Measurements from ENCODE around the gene MMP20. TPM values are rescaled to one million over a fixed set of nuclear protein-coding genes. Genes with fewer than 3 reads are reported as not detected.

The MMP20 gene, protein sequence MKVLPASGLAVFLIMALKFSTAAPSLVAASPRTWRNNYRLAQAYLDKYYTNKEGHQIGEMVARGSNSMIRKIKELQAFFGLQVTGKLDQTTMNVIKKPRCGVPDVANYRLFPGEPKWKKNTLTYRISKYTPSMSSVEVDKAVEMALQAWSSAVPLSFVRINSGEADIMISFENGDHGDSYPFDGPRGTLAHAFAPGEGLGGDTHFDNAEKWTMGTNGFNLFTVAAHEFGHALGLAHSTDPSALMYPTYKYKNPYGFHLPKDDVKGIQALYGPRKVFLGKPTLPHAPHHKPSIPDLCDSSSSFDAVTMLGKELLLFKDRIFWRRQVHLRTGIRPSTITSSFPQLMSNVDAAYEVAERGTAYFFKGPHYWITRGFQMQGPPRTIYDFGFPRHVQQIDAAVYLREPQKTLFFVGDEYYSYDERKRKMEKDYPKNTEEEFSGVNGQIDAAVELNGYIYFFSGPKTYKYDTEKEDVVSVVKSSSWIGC
- not detected in 2 replicates for polyA plus RNA-seq (2012; rRNA removed)
- not detected in 2 replicates for polyA plus RNA-seq (2012; cell fraction: cytosol; rRNA removed)
- not detected in 2 replicates for polyA plus RNA-seq (2012; cell fraction: nucleus; rRNA removed)

DNA sequence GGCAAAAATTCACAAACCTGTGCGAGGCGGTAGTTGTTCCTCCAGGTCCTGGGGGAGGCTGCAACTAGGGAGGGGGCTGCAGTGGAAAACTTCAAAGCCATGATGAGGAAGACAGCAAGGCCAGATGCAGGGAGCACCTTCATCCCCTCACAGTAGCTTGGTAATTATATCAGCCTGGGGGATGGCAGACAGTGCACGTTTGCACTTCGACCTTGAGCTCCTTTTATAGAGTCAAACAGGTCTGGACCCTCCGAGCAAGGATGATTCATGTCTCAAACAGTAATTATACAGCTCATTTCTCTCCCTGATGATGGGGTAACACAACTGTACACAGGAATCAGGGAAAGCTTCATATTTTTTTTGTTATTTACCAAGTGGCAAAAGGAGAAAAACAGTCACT, at the start of gene MMP20:
TSS of gene MMP20 (minus strand) at position 156 of the 400 bp plus-strand sequence. CDS start at position 143, 13 bp downstream.
- no peak within 1 kb of the TSS for H3K9ac ChIP-seq
- no peak for DNase-seq
- no peaks in the 10 kb centered on the region for H3K27me3 ChIP-seq (ENCODE audit: insufficient read depth)
- H3F3A ChIP-seq (replicated peaks; ENCODE audit: insufficient read depth) = no peaks in the 10 kb centered on the region
- H2AFZ ChIP-seq (ENCODE audit: low read depth) = no peak within 1 kb of the TSS
- no peaks in the 10 kb centered on the region for H4K20me1 ChIP-seq (ENCODE audit: insufficient read depth)
- H3K4me2 ChIP-seq = no peak within 1 kb of the TSS
- POLR2A ChIA-PET = no interaction called here
- no peak for TF ChIP-seq GATA2 (CRISPR knock-in tag; IDR thresholded peaks at IDR 0.05)
- TF ChIP-seq POLR2AphosphoS5 (IDR thresholded peaks at IDR 0.05; ENCODE audit: low read depth, low read length) = no peak
- no peak for TF ChIP-seq RXRA (IDR thresholded peaks at IDR 0.05; ENCODE audit: borderline replicate concordance, low read depth)
- TF ChIP-seq FOSL2 (IDR thresholded peaks at IDR 0.05; ENCODE audit: borderline replicate concordance, low read depth) = no peak
- TF ChIP-seq, protein P1, sequence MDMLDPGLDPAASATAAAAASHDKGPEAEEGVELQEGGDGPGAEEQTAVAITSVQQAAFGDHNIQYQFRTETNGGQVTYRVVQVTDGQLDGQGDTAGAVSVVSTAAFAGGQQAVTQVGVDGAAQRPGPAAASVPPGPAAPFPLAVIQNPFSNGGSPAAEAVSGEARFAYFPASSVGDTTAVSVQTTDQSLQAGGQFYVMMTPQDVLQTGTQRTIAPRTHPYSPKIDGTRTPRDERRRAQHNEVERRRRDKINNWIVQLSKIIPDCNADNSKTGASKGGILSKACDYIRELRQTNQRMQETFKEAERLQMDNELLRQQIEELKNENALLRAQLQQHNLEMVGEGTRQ (IDR thresholded peaks at IDR 0.05; ENCODE audit: borderline replicate concordance, low read depth, low read length) = no peak
- no peak for TF ChIP-seq ELF1 (IDR thresholded peaks at IDR 0.05)
- no peak for TF ChIP-seq JUND (IDR thresholded peaks at IDR 0.05)
- CTCF ChIA-PET = no interaction called here
- no peaks in the 10 kb centered on the region for H3K9me2 ChIP-seq
- 58% methylated on average over 5 of the region's 5 CpGs for WGBS (ENCODE audit: low lambda C conversion rate)
- no peaks in the 10 kb centered on the region for H3K9me3 ChIP-seq
- no peak within 1 kb of the TSS for H3K4me3 ChIP-seq (ENCODE audit: low read depth in 2 of 2, low read length in 1 of 2)
- H3K79me2 ChIP-seq (ENCODE audit: insufficient read depth) = no peaks in the 10 kb centered on the region
- H3K27ac ChIP-seq (ENCODE audit: low read depth in 2 of 2, low read length in 1 of 2) = no peak within 1 kb of the TSS
- H3K4me1 ChIP-seq (ENCODE audit: control insufficient read depth in 1 of 2, insufficient read depth in 2 of 2, low read depth in 1 of 2, low read length in 1 of 2) = no peaks in the 10 kb centered on the region
- no peaks in the 10 kb centered on the region for H3K36me3 ChIP-seq (replicated peaks in 1 of 2; ENCODE audit: control insufficient read depth in 1 of 2, insufficient read depth in 2 of 2, low read length in 1 of 2)

DNA sequence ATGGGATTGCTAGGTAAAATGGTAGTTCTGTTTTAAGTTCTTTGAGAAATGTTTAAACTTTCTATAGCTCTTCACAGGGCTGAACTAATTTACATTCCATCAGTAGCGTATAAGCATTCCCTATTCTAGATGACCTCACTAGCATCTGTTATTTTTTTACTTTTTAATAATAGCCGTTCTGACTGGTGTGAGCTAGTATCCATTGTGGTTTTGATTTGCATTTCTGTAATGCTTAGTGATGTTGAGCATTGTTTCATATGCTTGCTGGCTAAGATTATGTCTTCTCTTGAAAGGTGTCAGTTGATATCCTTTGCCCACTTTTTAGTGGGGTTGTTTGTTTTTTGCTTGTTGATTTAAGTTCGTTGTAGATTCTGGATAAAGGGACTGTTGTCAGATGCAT, 44.5 kb upstream of the MMP20 start:
- no peaks in the 10 kb centered on the region for H3K4me1 ChIP-seq (ENCODE audit: control insufficient read depth in 1 of 2, insufficient read depth in 2 of 2, low read depth in 1 of 2, low read length in 1 of 2)
- H3K9me2 ChIP-seq = no peaks in the 10 kb centered on the region
- H3K79me2 ChIP-seq (ENCODE audit: insufficient read depth) = no peaks in the 10 kb centered on the region
- ChIA-PET POLR2A (no interaction called here), CTCF (no interaction called here)
- H3K27ac ChIP-seq (ENCODE audit: low read depth in 2 of 2, low read length in 1 of 2) = no peak overlapping the region
- H4K20me1 ChIP-seq (ENCODE audit: insufficient read depth) = no peaks in the 10 kb centered on the region
- H3K9ac ChIP-seq = no peak overlapping the region
- H3K4me3 ChIP-seq (ENCODE audit: low read depth in 2 of 2, low read length in 1 of 2) = no peak overlapping the region
- H3K4me2 ChIP-seq = no peak overlapping the region
- no peak for DNase-seq
- no peaks in the 10 kb centered on the region for H3K36me3 ChIP-seq (replicated peaks in 1 of 2; ENCODE audit: control insufficient read depth in 1 of 2, insufficient read depth in 2 of 2, low read length in 1 of 2)
- H2AFZ ChIP-seq (ENCODE audit: low read depth) = no peak overlapping the region
- peaks cover 3% of the 10 kb centered on the region; the same call in 1 of the 2 replicates for H3K9me3 ChIP-seq
- no peaks in the 10 kb centered on the region for H3F3A ChIP-seq (replicated peaks; ENCODE audit: insufficient read depth)
- WGBS (ENCODE audit: low lambda C conversion rate) = 25% methylated on average over 3 of the region's 3 CpGs
- H3K27me3 ChIP-seq (ENCODE audit: insufficient read depth) = no peaks in the 10 kb centered on the region
- TF ChIP-seq TCF12 (IDR thresholded peaks at IDR 0.05) (no peak), SMC3 (IDR thresholded peaks at IDR 0.05; ENCODE audit: low read depth, low read length) (no peak), RAD21 (IDR thresholded peaks at IDR 0.05; ENCODE audit: low read length) (no peak), MXI1 (IDR thresholded peaks at IDR 0.05; ENCODE audit: low read depth, low read length) (no peak), MEF2A (IDR thresholded peaks at IDR 0.05; ENCODE audit: borderline replicate concordance, low read depth) (no peak), CHD2 (IDR thresholded peaks at IDR 0.05; ENCODE audit: low read length, partially characterized antibody) (no peak), RXRA (IDR thresholded peaks at IDR 0.05; ENCODE audit: borderline replicate concordance, low read depth) (no peak), ELF1 (IDR thresholded peaks at IDR 0.05) (no peak), TAF1 (IDR thresholded peaks at IDR 0.05; ENCODE audit: borderline replicate concordance, low read depth, low read length) (no peak), NRF1 (IDR thresholded peaks at IDR 0.05; ENCODE audit: low read depth, low read length) (no peak), TEAD4 (IDR thresholded peaks at IDR 0.05; ENCODE audit: borderline replicate concordance, insufficient read depth) (no peak), SIN3A (IDR thresholded peaks at IDR 0.05; ENCODE audit: borderline replicate concordance, low read depth, low read length) (no peak)
- TF ChIP-seq, protein P2, sequence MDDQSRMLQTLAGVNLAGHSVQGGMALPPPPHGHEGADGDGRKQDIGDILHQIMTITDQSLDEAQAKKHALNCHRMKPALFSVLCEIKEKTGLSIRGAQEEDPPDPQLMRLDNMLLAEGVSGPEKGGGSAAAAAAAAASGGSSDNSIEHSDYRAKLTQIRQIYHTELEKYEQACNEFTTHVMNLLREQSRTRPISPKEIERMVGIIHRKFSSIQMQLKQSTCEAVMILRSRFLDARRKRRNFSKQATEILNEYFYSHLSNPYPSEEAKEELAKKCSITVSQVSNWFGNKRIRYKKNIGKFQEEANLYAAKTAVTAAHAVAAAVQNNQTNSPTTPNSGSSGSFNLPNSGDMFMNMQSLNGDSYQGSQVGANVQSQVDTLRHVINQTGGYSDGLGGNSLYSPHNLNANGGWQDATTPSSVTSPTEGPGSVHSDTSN (IDR thresholded peaks at IDR 0.05) = no peak
- TF ChIP-seq, protein P3, sequence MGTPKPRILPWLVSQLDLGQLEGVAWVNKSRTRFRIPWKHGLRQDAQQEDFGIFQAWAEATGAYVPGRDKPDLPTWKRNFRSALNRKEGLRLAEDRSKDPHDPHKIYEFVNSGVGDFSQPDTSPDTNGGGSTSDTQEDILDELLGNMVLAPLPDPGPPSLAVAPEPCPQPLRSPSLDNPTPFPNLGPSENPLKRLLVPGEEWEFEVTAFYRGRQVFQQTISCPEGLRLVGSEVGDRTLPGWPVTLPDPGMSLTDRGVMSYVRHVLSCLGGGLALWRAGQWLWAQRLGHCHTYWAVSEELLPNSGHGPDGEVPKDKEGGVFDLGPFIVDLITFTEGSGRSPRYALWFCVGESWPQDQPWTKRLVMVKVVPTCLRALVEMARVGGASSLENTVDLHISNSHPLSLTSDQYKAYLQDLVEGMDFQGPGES (IDR thresholded peaks at IDR 0.05; ENCODE audit: low read depth, low read length) = no peak
- TF ChIP-seq, protein P1 (IDR thresholded peaks at IDR 0.05; ENCODE audit: borderline replicate concordance, low read depth, low read length) = no peak
- TF ChIP-seq, protein P4, sequence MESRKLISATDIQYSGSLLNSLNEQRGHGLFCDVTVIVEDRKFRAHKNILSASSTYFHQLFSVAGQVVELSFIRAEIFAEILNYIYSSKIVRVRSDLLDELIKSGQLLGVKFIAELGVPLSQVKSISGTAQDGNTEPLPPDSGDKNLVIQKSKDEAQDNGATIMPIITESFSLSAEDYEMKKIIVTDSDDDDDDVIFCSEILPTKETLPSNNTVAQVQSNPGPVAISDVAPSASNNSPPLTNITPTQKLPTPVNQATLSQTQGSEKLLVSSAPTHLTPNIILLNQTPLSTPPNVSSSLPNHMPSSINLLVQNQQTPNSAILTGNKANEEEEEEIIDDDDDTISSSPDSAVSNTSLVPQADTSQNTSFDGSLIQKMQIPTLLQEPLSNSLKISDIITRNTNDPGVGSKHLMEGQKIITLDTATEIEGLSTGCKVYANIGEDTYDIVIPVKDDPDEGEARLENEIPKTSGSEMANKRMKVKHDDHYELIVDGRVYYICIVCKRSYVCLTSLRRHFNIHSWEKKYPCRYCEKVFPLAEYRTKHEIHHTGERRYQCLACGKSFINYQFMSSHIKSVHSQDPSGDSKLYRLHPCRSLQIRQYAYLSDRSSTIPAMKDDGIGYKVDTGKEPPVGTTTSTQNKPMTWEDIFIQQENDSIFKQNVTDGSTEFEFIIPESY (IDR thresholded peaks at IDR 0.05; ENCODE audit: borderline replicate concordance, low read depth) = no peak

Measured in SK-N-SH (cell line).